ENCODE data around the gene TAX1BP3. TPM values are rescaled to one million over a fixed set of nuclear protein-coding genes. Genes with fewer than 3 reads are reported as not detected.

Gene TAX1BP3
- total and polyA plus RNA-seq, 2 of the 13 experiments (the other 11 are each of a cell fraction or from before 2014, with no cell fraction given): 16.7 to 45.1 TPM

GRCh38 chr17:3636154-3636907 lies 32.0 kb downstream of the TAX1BP3 start, which contains the start of the genes CTNS and SHPK (continued):
- peak; percentile 52 for TF ChIP-seq ZNF749 (CRISPR knock-in tag; IDR thresholded peaks at IDR 0.05; ENCODE audit: borderline replicate concordance)
- no peak for TF ChIP-seq SNAPC2 (CRISPR knock-in tag; IDR thresholded peaks at IDR 0.05)
- TF ChIP-seq MTA1 (CRISPR knock-in tag; IDR thresholded peaks at IDR 0.05; ENCODE audit: borderline replicate concordance): no peak
- no peak for TF ChIP-seq ZBTB21 (CRISPR knock-in tag; IDR thresholded peaks at IDR 0.05)
- TF ChIP-seq CERS6 (CRISPR knock-in tag; IDR thresholded peaks at IDR 0.05): no peak; the same call in 1 of the 2 replicates
- TF ChIP-seq ZBTB7A (CRISPR knock-in tag; IDR thresholded peaks at IDR 0.05): peak; percentile 33; the same call in 1 of the 2 replicates
- peak; percentile 97 for TF ChIP-seq ARID4A (CRISPR knock-in tag; IDR thresholded peaks at IDR 0.05; ENCODE audit: borderline replicate concordance)
- no peak for TF ChIP-seq ZFX (CRISPR knock-in tag; IDR thresholded peaks at IDR 0.05; ENCODE audit: low read depth)
- TF ChIP-seq HHEX (CRISPR knock-in tag; IDR thresholded peaks at IDR 0.05): no peak
- no peak for TF ChIP-seq ZNF746 (CRISPR knock-in tag; IDR thresholded peaks at IDR 0.05)
- no peak for TF ChIP-seq ZNF274 (CRISPR knock-in tag; IDR thresholded peaks at IDR 0.05)
- no peak for TF ChIP-seq XRCC5 (optimal IDR thresholded peaks at IDR 0.05; ENCODE audit: low read length)
- TF ChIP-seq ZNF841 (CRISPR knock-in tag; IDR thresholded peaks at IDR 0.05; ENCODE audit: borderline replicate concordance): no peak
- peak; percentile 67; the same call in 1 of the 2 replicates for TF ChIP-seq STAT6 (CRISPR knock-in tag; IDR thresholded peaks at IDR 0.05; ENCODE audit: borderline replicate concordance)
- no peak; the same call in 1 of the 2 replicates for TF ChIP-seq DR1 (CRISPR knock-in tag; IDR thresholded peaks at IDR 0.05)
- TF ChIP-seq POLR2A (IDR thresholded peaks at IDR 0.05; ENCODE audit: insufficient read depth in 1 of 2, low read depth in 2 of 2, low read length in 2 of 2): peak; percentile 91 to 98
- peak; percentile 35; the same call in 1 of the 2 replicates for TF ChIP-seq BHLHE40 (IDR thresholded peaks at IDR 0.05; ENCODE audit: low read length)
- TF ChIP-seq MTA3 (CRISPR knock-in tag; IDR thresholded peaks at IDR 0.05): no peak
- TF ChIP-seq ZNF160 (CRISPR knock-in tag; IDR thresholded peaks at IDR 0.05): no peak
- no peak for TF ChIP-seq ZNF251 (CRISPR knock-in tag; IDR thresholded peaks at IDR 0.05)
- 0 out of 2 replicates have a peak, but pooled peaks have one; percentile 22 for TF ChIP-seq REPIN1 (CRISPR knock-in tag; IDR thresholded peaks at IDR 0.05; ENCODE audit: borderline replicate concordance, low read depth)
